ENCODE data around the gene CMAS. TPM values are rescaled to one million over a fixed set of nuclear protein-coding genes. Genes with fewer than 3 reads are reported as not detected.

CMAS gene
- total and polyA plus RNA-seq, 7 donors: 21.6 to 73.0 (median 34.5) TPM

- WGBS, 3 donors: 30 to 39% (median 37%) methylated on average over 5 of the region's 5 CpGs
- Histone ChIP-seq H3K9me3 (no peaks in the 10 kb centered on the region), H3K27me3 (ENCODE audit: insufficient read depth in 3 of 3, low read length in 2 of 3) (no peaks in the 10 kb centered on the region), H3K4me3 (no peak overlapping the region), H3K36me3 (ENCODE audit: insufficient read depth in 1 of 2, low read depth in 1 of 2) (no peaks in the 10 kb centered on the region), H3K27ac (no peak overlapping the region), H3K4me1 (no peaks in the 10 kb centered on the region)
- peak; percentile 42 to 67 for DNase-seq
- ATAC-seq: peak; percentile 41 to 65 (median 45)
- intact Hi-C loops (cut with DNase I): loop anchor here in 1 of 2 donors (5.0 kb wide), 1 partner anchor 341 kb away; no protein-coding TSS in a partner anchor
- no peak for TF ChIP-seq CTCF (IDR thresholded peaks at IDR 0.05)
Measured at GRCh38 chr12:22101749-22102243, 55.8 kb downstream of the CMAS start.

GRCh38 chr12:22103418-22103817 lies 57.4 kb downstream of the CMAS start:
- Histone ChIP-seq H3K4me1 (no peaks in the 10 kb centered on the region), H3K27me3 (ENCODE audit: insufficient read depth in 3 of 3, low read length in 2 of 3) (no peaks in the 10 kb centered on the region), H3K27ac (no peak overlapping the region), H3K9me3 (no peaks in the 10 kb centered on the region), H3K4me3 (no peak overlapping the region), H3K36me3 (ENCODE audit: insufficient read depth in 1 of 2, low read depth in 1 of 2) (no peaks in the 10 kb centered on the region)
- DNase-seq: no peak
- intact Hi-C loops (cut with DNase I): loop anchor here in 1 of 2 donors (5.0 kb wide), 1 partner anchor 339 kb away; no protein-coding TSS in a partner anchor
- WGBS, 3 donors: 88 to 91% (median 90%) methylated on average over 2 of the region's 2 CpGs
- no peak for TF ChIP-seq CTCF (IDR thresholded peaks at IDR 0.05)
- ATAC-seq: no peak

- no peaks in the 10 kb centered on the region for H3K9me3 ChIP-seq
- no peak for TF ChIP-seq CTCF (IDR thresholded peaks at IDR 0.05)
- intact Hi-C loops (cut with DNase I): no loop called here
- no peaks in the 10 kb centered on the region for H3K36me3 ChIP-seq (ENCODE audit: insufficient read depth in 1 of 2, low read depth in 1 of 2)
- no peak overlapping the region for H3K4me3 ChIP-seq
- no peak overlapping the region for H3K27ac ChIP-seq
- H3K4me1 ChIP-seq: no peaks in the 10 kb centered on the region
- no peak for ATAC-seq
- H3K27me3 ChIP-seq (ENCODE audit: insufficient read depth in 3 of 3, low read length in 2 of 3): no peaks in the 10 kb centered on the region
- DNase-seq: no peak
Measured at GRCh38 chr12:22105542-22105941, 59.5 kb downstream of the CMAS start.

- Histone ChIP-seq H3K36me3 (ENCODE audit: insufficient read depth in 1 of 2, low read depth in 1 of 2) (no peaks in the 10 kb centered on the region), H3K4me1 (no peaks in the 10 kb centered on the region), H3K9me3 (no peaks in the 10 kb centered on the region), H3K4me3 (no peak overlapping the region), H3K27ac (no peak overlapping the region), H3K27me3 (ENCODE audit: insufficient read depth in 3 of 3, low read length in 2 of 3) (no peaks in the 10 kb centered on the region)
- WGBS, 3 donors: 55 to 71% (median 59%) methylated on average over 3 of the region's 3 CpGs
- ATAC-seq: no peak
- DNase-seq: no peak
- intact Hi-C loops (cut with DNase I): no loop called here
- TF ChIP-seq CTCF (IDR thresholded peaks at IDR 0.05): no peak
Measured at GRCh38 chr12:22110176-22110575, 64.2 kb downstream of the CMAS start.

Other genes starting within 250 kb of the CMAS start
- gene ABCC9, start 104.8 kb upstream of the CMAS start, total RNA-seq: 10 to 100 TPM; 52.7 to 94.9 (median 88.8) TPM
- gene ABCC9, start 104.8 kb upstream of the CMAS start, polyA plus RNA-seq: 10 to 100 TPM in 2 of 3 donors, 1 to 10 TPM in 1; 4.5 to 20.0 (median 14.7) TPM

Data from psoas muscle (tissue), 8 donors.